ACC112 (cell line): ENCODE measurements around the gene MRGPRE.

Experiments used
- H2AFZ ChIP-seq: fragments of 200-600 bp; sonication (generic); one replicate; pipeline ENCODE4 v1.6.0; 2017; ENCODE audit warnings: antibody characterized with exemption, low read length; ENCODE audit not compliant: unreplicated experiment
- H3K27ac ChIP-seq: fragments of 200-600 bp; sonication (generic); 2 replicates; pipeline ENCODE4 v1.5.1; 2014; ENCODE audit warnings: low read depth, mild to moderate bottlenecking, antibody characterized with exemption, low read length, moderate library complexity
- H3K27me3 ChIP-seq: fragments of 200-600 bp; sonication (generic); 2 replicates; pipeline ENCODE4 v1.6.1; 2014; ENCODE audit warnings: mild to moderate bottlenecking, antibody characterized with exemption, low read length, moderate library complexity, mixed read lengths; ENCODE audit not compliant: insufficient read depth
- H3K36me3 ChIP-seq: fragments of 200-600 bp; sonication (generic); 2 replicates; pipeline ENCODE4 v1.6.1; 2016; ENCODE audit warnings: mild to moderate bottlenecking, antibody characterized with exemption, low read length, moderate library complexity, mixed read lengths; ENCODE audit not compliant: insufficient read depth
- H3K4me1 ChIP-seq: fragments of 200-600 bp; sonication (generic); one replicate; pipeline ENCODE4 v1.6.1; 2016; ENCODE audit warnings: low read length, mixed read lengths; ENCODE audit not compliant: insufficient read depth, unreplicated experiment, control insufficient read depth
- H3K4me3 ChIP-seq: fragments of 200-600 bp; sonication (generic); 2 replicates; pipeline ENCODE4 v1.5.1; 2014; ENCODE audit warnings: mild to moderate bottlenecking, low read depth, low read length
- H3K79me2 ChIP-seq: fragments of 200-600 bp; sonication (generic); one replicate; pipeline ENCODE4 v1.6.0; 2016; ENCODE audit warnings: low read length; ENCODE audit not compliant: control insufficient read depth, unreplicated experiment, insufficient read depth

MRGPRE gene

GRCh38 chr11:3225826-3226750 lies 6.1 kb downstream of the MRGPRE start:
- Histone ChIP-seq H3K27ac (no peak overlapping the region), H3K4me1 (no peaks in the 10 kb centered on the region), H3K79me2 (no peaks in the 10 kb centered on the region), H3K27me3 (peaks cover 50% of the 10 kb centered on the region), H2AFZ (no peak overlapping the region), H3K4me3 (no peak overlapping the region), H3K36me3 (no peaks in the 10 kb centered on the region)

- no peak overlapping the region for H3K27ac ChIP-seq
Observed at GRCh38 chr11:3225159-3225758, 7.0 kb downstream of the MRGPRE start.

GRCh38 chr11:3224401-3225057 lies 7.7 kb downstream of the MRGPRE start:
- no peaks in the 10 kb centered on the region for H3K79me2 ChIP-seq
- no peaks in the 10 kb centered on the region for H3K36me3 ChIP-seq
- H3K27me3 ChIP-seq, result peaks cover 48% of the 10 kb centered on the region
- H3K4me1 ChIP-seq, result no peaks in the 10 kb centered on the region
- no peak overlapping the region for H3K27ac ChIP-seq
- no peak overlapping the region for H3K4me3 ChIP-seq
- no peak overlapping the region for H2AFZ ChIP-seq

More at GRCh38 chr11:3225159-3225758, 7.0 kb downstream of the MRGPRE start:
- Histone ChIP-seq H3K79me2 (no peaks in the 10 kb centered on the region), H3K4me3 (no peak overlapping the region), H3K4me1 (no peaks in the 10 kb centered on the region), H3K36me3 (no peaks in the 10 kb centered on the region), H2AFZ (no peak overlapping the region), H3K27me3 (peaks cover 50% of the 10 kb centered on the region)

- Histone ChIP-seq H3K4me1 (no peaks in the 10 kb centered on the region), H3K27ac (no peak overlapping the region), H3K36me3 (no peaks in the 10 kb centered on the region), H2AFZ (no peak overlapping the region), H3K79me2 (no peaks in the 10 kb centered on the region), H3K4me3 (no peak overlapping the region), H3K27me3 (peaks cover 51% of the 10 kb centered on the region)
Observed at GRCh38 chr11:3223932-3224381, 8.3 kb downstream of the MRGPRE start.

- H2AFZ ChIP-seq, result no peak overlapping the region
- H3K27ac ChIP-seq, result no peak overlapping the region
- no peaks in the 10 kb centered on the region for H3K79me2 ChIP-seq
- no peaks in the 10 kb centered on the region for H3K36me3 ChIP-seq
- H3K4me1 ChIP-seq, result no peaks in the 10 kb centered on the region
- H3K27me3 ChIP-seq, result peaks cover 54% of the 10 kb centered on the region
- H3K4me3 ChIP-seq, result no peak overlapping the region
Observed at GRCh38 chr11:3222941-3223915, 9.0 kb downstream of the MRGPRE start.

- no peaks in the 10 kb centered on the region for H3K79me2 ChIP-seq
- H3K36me3 ChIP-seq, result no peaks in the 10 kb centered on the region
- H3K4me3 ChIP-seq, result no peak overlapping the region
- no peaks in the 10 kb centered on the region for H3K4me1 ChIP-seq
- H2AFZ ChIP-seq, result no peak overlapping the region
- peaks cover 54% of the 10 kb centered on the region for H3K27me3 ChIP-seq
- H3K27ac ChIP-seq, result no peak overlapping the region
Observed at GRCh38 chr11:3222003-3222855, 10.0 kb downstream of the MRGPRE start.

GRCh38 chr11:3221408-3222002 lies 10.7 kb downstream of the MRGPRE start:
- Histone ChIP-seq H3K4me3 (no peak overlapping the region), H3K79me2 (no peaks in the 10 kb centered on the region), H2AFZ (no peak overlapping the region), H3K4me1 (no peaks in the 10 kb centered on the region), H3K27me3 (peaks cover 54% of the 10 kb centered on the region), H3K27ac (no peak overlapping the region), H3K36me3 (no peaks in the 10 kb centered on the region)

- H2AFZ ChIP-seq, result no peak overlapping the region
- no peaks in the 10 kb centered on the region for H3K36me3 ChIP-seq
- H3K4me3 ChIP-seq, result no peak overlapping the region
- peaks cover 59% of the 10 kb centered on the region for H3K27me3 ChIP-seq
- no peak overlapping the region for H3K27ac ChIP-seq
- H3K4me1 ChIP-seq, result no peaks in the 10 kb centered on the region
- H3K79me2 ChIP-seq, result no peaks in the 10 kb centered on the region
Observed at GRCh38 chr11:3220521-3221407, 11.5 kb downstream of the MRGPRE start.
